GM18951 (cell line): ENCODE measurements around the gene POLR1B.
A peak's percentile ranks its signal among the peaks of the same experiment; 100 is the strongest.
"Not testable (repeated sequence)": the region's sequence is repeated elsewhere in the genome, so short reads cannot be mapped to it uniquely, and the experiment has no call there.

Source experiments
- POLR2A ChIP-seq: IDR thresholded peaks from 4 replicates; pipeline ENCODE4 v1.6.1; 2011; ENCODE audit warnings: mild to moderate bottlenecking; ENCODE audit not compliant: insufficient read length, insufficient read depth; ENCODE audit errors: extremely low read depth
- in situ Hi-C: fragments of 300-500 bp; cut with MboI; formaldehyde crosslinking; loops from one replicate; pipeline ENCODE4 v1.12.0; 2022; ENCODE audit warnings: low sequenced_read_pairs, mixed read lengths, inconsistent platforms; ENCODE audit not compliant: unreplicated experiment

Gene POLR1B, protein sequence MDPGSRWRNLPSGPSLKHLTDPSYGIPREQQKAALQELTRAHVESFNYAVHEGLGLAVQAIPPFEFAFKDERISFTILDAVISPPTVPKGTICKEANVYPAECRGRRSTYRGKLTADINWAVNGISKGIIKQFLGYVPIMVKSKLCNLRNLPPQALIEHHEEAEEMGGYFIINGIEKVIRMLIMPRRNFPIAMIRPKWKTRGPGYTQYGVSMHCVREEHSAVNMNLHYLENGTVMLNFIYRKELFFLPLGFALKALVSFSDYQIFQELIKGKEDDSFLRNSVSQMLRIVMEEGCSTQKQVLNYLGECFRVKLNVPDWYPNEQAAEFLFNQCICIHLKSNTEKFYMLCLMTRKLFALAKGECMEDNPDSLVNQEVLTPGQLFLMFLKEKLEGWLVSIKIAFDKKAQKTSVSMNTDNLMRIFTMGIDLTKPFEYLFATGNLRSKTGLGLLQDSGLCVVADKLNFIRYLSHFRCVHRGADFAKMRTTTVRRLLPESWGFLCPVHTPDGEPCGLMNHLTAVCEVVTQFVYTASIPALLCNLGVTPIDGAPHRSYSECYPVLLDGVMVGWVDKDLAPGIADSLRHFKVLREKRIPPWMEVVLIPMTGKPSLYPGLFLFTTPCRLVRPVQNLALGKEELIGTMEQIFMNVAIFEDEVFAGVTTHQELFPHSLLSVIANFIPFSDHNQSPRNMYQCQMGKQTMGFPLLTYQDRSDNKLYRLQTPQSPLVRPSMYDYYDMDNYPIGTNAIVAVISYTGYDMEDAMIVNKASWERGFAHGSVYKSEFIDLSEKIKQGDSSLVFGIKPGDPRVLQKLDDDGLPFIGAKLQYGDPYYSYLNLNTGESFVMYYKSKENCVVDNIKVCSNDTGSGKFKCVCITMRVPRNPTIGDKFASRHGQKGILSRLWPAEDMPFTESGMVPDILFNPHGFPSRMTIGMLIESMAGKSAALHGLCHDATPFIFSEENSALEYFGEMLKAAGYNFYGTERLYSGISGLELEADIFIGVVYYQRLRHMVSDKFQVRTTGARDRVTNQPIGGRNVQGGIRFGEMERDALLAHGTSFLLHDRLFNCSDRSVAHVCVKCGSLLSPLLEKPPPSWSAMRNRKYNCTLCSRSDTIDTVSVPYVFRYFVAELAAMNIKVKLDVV

DNA sequence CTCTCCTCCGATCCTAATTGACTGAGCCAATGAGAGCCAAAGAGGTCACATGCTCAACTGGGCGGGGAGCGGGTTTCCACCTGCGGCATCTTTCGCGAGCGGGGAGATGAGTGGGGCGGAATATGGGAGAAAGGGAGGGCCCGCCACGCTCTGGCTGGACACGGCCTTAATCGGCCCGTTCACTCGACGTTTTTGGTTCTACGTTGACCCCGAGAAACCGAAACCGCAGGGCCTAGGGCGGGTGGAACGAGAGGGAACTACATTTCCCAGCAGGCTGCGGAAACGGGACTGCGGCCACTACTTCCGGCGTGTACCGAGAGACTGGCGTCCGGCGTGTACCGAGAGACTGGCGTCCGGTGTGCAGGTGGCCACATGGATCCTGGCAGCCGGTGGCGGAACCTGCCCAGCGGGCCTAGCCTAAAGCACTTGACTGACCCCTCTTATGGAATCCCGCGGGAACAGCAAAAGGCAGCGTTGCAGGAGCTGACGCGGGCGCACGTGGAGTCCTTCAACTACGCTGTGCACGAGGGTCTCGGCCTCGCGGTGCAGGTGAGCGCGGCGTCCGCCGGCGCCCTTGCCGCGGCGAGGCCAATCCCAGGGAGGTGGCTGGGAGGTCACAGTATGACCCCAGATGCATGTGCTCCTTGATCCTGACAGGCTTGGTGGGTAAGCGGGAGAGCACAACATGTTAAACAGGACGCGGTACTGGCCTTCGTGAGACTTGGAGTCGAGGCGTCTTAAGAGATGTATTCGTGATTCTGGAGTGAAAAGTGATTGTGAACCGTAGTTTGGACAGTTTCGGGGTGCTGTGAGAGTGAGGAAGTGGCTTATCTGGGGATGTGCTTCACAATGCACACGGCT is at the start of gene POLR1B:
Gene POLR1B, plus strand, starts transcription at position 343 of the 861 bp plus-strand sequence. Its CDS starts 30 bp downstream, at position 373.
- TF ChIP-seq POLR2A: peak; percentile 73
- in situ Hi-C loops: no loop called here

- TF ChIP-seq POLR2A: no peak
These were observed 49.2 kb upstream of the POLR1B start for GRCh38 chr2:112493048-112493447.

DNA sequence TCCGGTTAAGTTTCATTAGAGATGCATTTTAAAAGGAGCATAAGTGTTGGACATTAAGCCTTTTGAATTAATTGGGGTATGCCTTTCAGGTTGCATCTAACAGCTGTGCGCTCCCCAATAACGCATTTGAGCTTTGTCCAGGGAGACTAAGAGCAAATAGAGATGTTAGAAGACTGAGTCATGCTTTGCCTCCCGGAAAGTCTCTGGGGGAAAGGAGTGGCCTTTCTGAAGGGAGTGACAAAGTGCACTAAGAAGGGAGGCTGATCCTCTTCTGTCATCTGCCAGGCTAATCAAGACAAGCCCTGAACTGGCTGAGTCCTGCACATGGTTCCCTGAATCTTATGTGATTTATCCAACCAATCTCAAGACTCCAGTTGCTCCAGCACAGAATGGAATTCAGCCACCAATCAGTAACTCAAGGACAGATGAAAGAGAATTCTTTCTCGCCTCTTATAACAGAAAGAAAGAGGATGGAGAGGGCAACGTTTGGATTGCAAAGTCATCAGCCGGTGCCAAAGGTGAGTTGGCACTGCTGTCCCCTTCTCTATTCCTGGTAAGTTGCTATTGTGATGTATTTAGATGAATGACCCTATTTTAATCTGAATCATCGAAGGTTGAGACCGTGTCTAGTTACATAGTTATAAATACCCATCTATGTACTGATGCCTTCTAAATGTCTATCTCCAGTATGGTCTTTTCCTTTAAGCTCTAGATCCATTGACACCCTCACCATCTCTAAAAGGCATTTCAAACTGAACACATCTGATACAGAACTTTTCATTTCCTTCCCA is 48.2 kb upstream of the POLR1B start:
- in situ Hi-C loops: no loop called here
- TF ChIP-seq POLR2A: no peak

More at GRCh38 chr2:112493048-112493447, 49.2 kb upstream of the POLR1B start:
- in situ Hi-C loops: no loop called here

DNA sequence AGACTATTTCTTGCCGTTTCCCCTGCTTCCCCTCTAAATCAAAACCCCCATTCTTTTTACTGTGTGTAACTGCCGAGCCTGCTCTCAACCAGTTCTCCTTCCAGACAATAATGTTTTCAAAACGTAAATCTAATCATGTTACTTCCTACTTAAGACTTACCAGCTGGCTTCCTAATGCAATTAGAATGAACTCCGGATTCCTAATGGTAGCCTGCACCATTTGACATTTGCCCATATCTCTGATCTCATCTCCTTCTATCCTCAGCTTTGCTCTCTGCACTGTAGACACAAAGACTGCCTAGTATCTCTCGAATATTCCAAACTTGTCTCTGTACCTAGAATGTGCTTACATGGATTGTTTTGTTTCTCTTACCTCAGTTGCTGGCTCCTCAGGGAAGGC is 47.4 kb upstream of the POLR1B start:
- no peak for TF ChIP-seq POLR2A

GRCh38 chr2:112495878-112496277 is 46.4 kb upstream of the POLR1B start:
- in situ Hi-C loops: not testable (repeated sequence)

More for the DNA sequence above, 47.4 kb upstream of the POLR1B start:
- in situ Hi-C loops: no loop called here

- in situ Hi-C loops: not testable (repeated sequence)
These were observed 41.3 kb upstream of the POLR1B start for GRCh38 chr2:112500850-112501484.

DNA sequence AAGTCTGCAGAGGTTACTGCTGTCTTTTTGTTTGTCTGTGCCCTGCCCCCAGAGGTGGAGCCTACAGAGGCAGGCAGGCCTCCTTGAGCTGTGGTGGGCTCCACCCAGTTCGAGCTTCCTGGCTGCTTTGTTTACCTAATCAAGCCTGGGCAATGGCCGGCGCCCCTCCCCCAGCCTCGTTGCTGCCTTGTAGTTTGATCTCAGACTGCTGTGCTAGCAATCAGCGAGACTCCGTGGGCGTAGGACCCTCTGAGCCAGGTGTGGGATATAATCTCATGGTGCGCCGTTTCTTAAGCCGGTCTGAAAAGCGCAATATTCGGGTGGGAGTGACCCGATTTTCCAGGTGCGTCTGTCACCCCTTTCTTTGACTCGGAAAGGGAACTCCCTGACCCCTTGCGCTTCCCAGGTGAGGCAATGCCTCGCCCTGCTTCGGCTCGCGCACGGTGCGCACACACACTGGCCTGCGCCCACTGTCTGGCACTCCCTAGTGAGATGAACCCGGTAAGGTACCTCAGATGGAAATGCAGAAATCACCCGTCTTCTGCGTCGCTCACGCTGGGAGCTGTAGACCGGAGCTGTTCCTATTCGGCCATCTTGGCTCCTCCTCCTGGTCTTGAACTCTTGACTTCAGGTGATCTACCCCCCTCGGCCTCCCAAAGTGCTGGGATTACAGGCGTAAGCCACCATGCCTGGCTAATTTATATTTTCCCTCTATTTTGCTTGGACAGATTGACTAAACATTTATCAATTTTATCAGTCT is 32.8 kb upstream of the POLR1B start:
- in situ Hi-C loops: not testable (repeated sequence)

DNA sequence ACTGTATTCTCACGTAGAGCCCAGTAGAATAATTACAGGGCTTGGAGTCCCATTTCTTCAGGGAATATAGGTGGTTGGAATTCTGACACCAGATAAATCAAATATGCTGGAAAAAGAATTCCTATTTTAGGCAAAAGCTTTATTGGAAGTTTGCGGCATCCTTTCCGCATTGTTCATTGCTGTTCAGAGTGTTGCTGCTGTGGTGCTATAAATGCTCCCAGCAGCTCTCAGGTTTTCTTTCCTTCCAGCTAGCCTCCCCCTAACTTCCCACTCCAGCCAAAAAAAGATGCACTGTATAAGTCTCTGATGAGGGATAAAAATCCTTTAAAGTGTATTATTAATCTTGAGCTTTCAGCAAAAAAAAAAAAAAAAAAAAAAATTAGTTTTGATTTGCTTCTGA is 25.5 kb upstream of the POLR1B start:
- TF ChIP-seq POLR2A: no peak
- in situ Hi-C loops: no loop called here

GRCh38 chr2:112518807-112519206 is 23.5 kb upstream of the POLR1B start:
- no peak for TF ChIP-seq POLR2A
- in situ Hi-C loops: no loop called here

- in situ Hi-C loops: no loop called here
- no peak for TF ChIP-seq POLR2A
These were observed 22.8 kb upstream of the POLR1B start for GRCh38 chr2:112519506-112519905.

DNA sequence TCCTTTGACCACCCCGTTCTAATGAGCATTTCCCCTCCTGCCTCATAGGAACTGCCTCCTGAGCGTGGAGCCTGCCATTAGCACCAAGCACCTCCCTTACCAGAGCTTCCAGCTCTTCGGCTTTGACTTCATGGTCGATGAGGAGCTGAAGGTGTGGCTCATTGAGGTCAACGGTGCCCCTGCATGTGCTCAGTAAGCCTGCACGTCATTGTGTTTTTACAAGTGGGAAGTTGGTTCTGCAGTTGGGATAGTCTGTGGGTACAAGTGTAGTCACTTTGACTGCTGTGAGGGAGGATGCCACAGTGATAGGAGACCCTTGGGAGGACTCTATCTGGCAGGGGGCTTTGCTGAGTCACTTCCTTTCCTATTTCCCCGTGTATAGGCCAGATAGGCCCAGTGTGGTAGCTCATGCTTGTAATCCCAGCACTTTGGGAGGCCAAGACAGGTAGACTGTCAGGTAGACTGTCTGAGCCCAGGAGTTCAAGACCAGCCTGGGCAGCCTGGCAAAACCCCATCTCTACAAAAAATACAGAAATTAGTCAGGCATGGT is 22.0 kb upstream of the POLR1B start:
- TF ChIP-seq POLR2A: no peak
- in situ Hi-C loops: no loop called here
